H1 (cell line): ENCODE results near the gene C1QTNF1. TPM values are rescaled to one million over a fixed set of nuclear protein-coding genes. Genes with fewer than 3 reads are reported as not detected.

Experiments
- CBX8 ChIP-seq: fragments of 300-800, 300-1000 bp; sonication (generic); IDR thresholded peaks from 2 replicates; pipeline ENCODE4 v1.7.1; 2016; ENCODE audit warnings: low read depth, low read length, borderline replicate concordance
- CTBP2 ChIP-seq: IDR thresholded peaks from 2 replicates; pipeline ENCODE4 v1.7.0; 2011; ENCODE audit warnings: borderline replicate concordance, mild to moderate bottlenecking, moderate library complexity, mixed read lengths, low read length; ENCODE audit not compliant: insufficient read depth, insufficient read length
- EZH2 ChIP-seq: fragments of 200-600 bp; sonication (generic); IDR thresholded peaks from 2 replicates; pipeline ENCODE4 v1.7.1; 2012; ENCODE audit warnings: low read depth, mild to moderate bottlenecking, moderate library complexity, low read length, inconsistent platforms; ENCODE audit not compliant: severe bottlenecking
- GABPA ChIP-seq: IDR thresholded peaks from 2 replicates; pipeline ENCODE4 v1.6.1; 2011; ENCODE audit warnings: mild to moderate bottlenecking, low read length, moderate library complexity, borderline replicate concordance; ENCODE audit not compliant: insufficient read depth
- KDM1A ChIP-seq: fragments of 200-600, 300-600 bp; sonication (generic); IDR thresholded peaks from 2 replicates; pipeline ENCODE4 v1.7.1; 2016; ENCODE audit warnings: mild to moderate bottlenecking, low read length, borderline replicate concordance
- polyA plus RNA-seq, 7 experiments: library from polyadenylated mRNA; depleted of rRNA in 3 of 7; stranded (reverse) in 5 of 7; unstranded in 2 of 7; fragments of >200 nt in 5 of 7; fragments of 200-250 nt in 2 of 7; gene quantifications; 1 replicate in 5 of 7; 2 replicates in 1 of 7; 4 replicates in 1 of 7; pipeline versions ENCODE4 v1.2.1 to v1.2.3, GENCODE V29; 2011 to 2013; ENCODE audit warnings: missing spikeins in 2 of 7, mixed read lengths in 2 of 7
- total RNA-seq: library from RNA; stranded (reverse); fragmentation: NEBNext Ultra II Directional; extraction: Animal tissue kit (Norgen Biotek cat#: 25700); gene quantifications from 2 replicates; pipeline ENCODE4 v1.2.1, GENCODE V29; 2021
- TF ChIP-seq, protein P1 (sequence below), 3 experiments: IDR thresholded peaks; 1 replicate in 2 of 3; 2 replicates in 1 of 3; pipeline versions ENCODE4 v1.5.1 to v1.6.1; 2011; ENCODE audit warnings: low read length in 3 of 3, mild to moderate bottlenecking in 3 of 3, inconsistent platforms in 2 of 3, low read depth in 1 of 3, moderate library complexity in 1 of 3; ENCODE audit not compliant: insufficient read depth in 1 of 3; ENCODE audit errors: control extremely low read depth in 1 of 3

The C1QTNF1 gene
- total and polyA plus RNA-seq, 2 of the 8 experiments (the other 6 are each of a cell fraction or from before 2014, with no cell fraction given): 1.5 to 2.5 TPM

DNA sequence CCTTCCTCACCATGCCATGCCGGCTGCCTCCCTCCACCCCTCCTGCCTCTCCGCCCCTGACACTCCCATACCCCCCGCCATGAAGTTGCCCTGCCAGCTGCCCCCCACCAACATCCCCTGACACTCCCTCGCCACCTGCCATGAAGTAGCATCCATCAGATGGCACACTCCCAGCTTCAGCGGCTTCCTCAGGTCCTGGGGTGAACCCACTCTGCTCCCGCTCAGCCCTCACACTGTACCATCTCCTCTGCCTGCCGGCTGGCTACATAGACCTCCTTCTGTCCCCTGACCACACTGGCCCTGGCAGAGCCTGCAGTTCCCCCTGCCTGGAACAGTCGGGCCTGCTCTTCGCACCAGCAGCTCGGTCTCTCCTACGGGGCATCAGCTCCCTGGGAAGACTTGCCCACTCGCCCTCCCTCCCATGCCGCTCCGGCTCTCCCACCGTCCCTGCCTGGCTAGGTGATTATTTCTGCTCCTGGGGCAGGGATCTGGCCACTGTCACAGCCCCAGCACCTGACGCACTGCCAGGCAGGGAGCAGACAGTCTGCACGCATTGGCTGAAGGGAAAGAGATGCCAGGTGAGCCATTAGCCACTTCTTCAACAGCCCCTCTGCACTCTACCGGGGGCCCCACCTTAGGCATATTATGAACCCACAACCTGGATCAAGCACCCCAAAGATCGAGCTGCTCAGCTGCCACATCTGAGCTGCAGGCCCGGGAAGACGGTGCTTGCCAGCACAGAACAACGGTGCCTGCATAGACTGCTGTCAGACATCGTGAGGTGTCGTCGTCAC, 23.4 kb upstream of the C1QTNF1 start (continued):
- TF ChIP-seq, protein P1, sequence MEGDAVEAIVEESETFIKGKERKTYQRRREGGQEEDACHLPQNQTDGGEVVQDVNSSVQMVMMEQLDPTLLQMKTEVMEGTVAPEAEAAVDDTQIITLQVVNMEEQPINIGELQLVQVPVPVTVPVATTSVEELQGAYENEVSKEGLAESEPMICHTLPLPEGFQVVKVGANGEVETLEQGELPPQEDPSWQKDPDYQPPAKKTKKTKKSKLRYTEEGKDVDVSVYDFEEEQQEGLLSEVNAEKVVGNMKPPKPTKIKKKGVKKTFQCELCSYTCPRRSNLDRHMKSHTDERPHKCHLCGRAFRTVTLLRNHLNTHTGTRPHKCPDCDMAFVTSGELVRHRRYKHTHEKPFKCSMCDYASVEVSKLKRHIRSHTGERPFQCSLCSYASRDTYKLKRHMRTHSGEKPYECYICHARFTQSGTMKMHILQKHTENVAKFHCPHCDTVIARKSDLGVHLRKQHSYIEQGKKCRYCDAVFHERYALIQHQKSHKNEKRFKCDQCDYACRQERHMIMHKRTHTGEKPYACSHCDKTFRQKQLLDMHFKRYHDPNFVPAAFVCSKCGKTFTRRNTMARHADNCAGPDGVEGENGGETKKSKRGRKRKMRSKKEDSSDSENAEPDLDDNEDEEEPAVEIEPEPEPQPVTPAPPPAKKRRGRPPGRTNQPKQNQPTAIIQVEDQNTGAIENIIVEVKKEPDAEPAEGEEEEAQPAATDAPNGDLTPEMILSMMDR (IDR thresholded peaks at IDR 0.05; ENCODE audit: control extremely low read depth in 1 of 3, insufficient read depth in 1 of 3, low read depth in 1 of 3, low read length in 3 of 3): no peak
- TF ChIP-seq KDM1A (no peak), CBX8 (no peak), CTBP2 (no peak), EZH2 (no peak), GABPA (no peak)
